Bronchial epithelial cell (primary cell): ENCODE data around the gene PPP1R13L. TPM values are rescaled to one million over a fixed set of nuclear protein-coding genes. Genes with fewer than 3 reads are reported as not detected.
A peak's percentile ranks its signal among the peaks of the same experiment; 100 is the strongest.

Experiments
- DNase-seq: peaks from one replicate; pipeline ENCODE4 v3.0.0-alpha.2; 2010; ENCODE audit warnings: low read depth
- FAIRE-seq: peaks from 2 replicates; lab custom pipeline; 2011; peaks lifted over from hg19 to GRCh38; lab: Jason Lieb, UNC
- H3K27me3 ChIP-seq: 2 replicates; pipeline ENCODE4 v1.5.1; 2011; ENCODE audit warnings: low read length; ENCODE audit not compliant: control insufficient read depth, insufficient read depth
- H3K36me3 ChIP-seq: 2 replicates; pipeline ENCODE4 v1.5.1; 2011; ENCODE audit warnings: low read length; ENCODE audit not compliant: control insufficient read depth, insufficient read depth
- H3K4me3 ChIP-seq: 2 replicates; pipeline ENCODE4 v1.5.1; 2011; ENCODE audit warnings: mild to moderate bottlenecking, low read depth, low read length, control low read depth
- CTCF ChIP-seq: IDR thresholded peaks from 2 replicates; pipeline ENCODE4 v1.5.1; 2011; ENCODE audit warnings: mild to moderate bottlenecking, moderate library complexity, low read length, control low read depth, inconsistent platforms; ENCODE audit not compliant: insufficient read depth, severe bottlenecking
- total RNA-seq: library from RNA; depleted of rRNA; stranded (reverse); fragments of >200 nt; gene quantifications from 2 replicates; pipeline ENCODE4 v1.2.1, GENCODE V29; 2014

Gene PPP1R13L
- total RNA-seq, 1 donor from 2014 or later, result 16.6 TPM

- no peak overlapping the region for H3K4me3 ChIP-seq
- H3K27me3 ChIP-seq, result no peaks in the 10 kb centered on the region
- no peak for TF ChIP-seq CTCF
- no peaks in the 10 kb centered on the region for H3K36me3 ChIP-seq
- DNase-seq (no peak), FAIRE-seq (no peak)
Observed at GRCh38 chr19:45448425-45448756, 43.5 kb upstream of the PPP1R13L start.

DNA sequence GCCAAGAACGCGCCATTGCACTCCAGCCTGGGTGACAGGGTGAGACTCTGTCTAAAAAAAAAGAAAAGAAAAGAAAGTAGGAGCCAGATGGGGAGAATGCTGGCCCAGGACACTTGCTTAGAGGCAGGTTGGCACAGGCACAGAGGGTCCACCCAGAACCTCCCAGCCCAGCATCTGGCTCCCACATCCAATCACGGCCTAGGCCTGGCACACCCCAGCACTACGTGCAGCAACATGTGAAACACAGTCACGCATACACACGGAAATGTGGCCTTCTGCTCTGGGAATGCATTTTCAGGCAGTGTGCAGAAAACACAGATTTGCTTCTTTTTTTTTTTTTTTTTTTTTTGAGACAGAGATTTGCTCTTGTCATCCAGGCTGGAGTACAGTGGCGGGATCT is 42.1 kb upstream of the PPP1R13L start:
- DNase-seq, result peak; percentile 99
- peak; percentile 50 for FAIRE-seq
- Histone ChIP-seq H3K27me3 (no peaks in the 10 kb centered on the region), H3K36me3 (no peaks in the 10 kb centered on the region), H3K4me3 (no peak overlapping the region)
- TF ChIP-seq CTCF, result no peak

DNA sequence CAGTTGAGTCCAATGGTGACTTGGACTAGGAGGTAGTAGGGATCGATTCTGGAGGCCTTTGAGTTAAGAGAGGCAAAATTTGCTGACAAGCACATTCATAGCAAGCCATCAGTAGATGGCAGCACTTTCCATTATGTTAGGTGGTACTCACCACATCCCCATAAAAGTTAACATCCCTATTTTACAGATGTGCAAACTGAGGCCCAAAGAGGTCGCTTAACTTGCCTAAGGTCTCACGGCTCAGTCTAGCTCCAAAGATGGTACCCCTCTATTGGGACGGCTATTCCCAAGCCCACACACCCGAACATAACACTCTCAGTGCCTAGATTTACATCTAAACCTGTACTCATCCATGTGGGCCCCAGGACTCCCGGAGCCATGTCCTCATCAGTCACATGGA is 41.4 kb upstream of the PPP1R13L start:
- Histone ChIP-seq H3K27me3 (no peaks in the 10 kb centered on the region), H3K36me3 (no peaks in the 10 kb centered on the region), H3K4me3 (no peak overlapping the region)
- TF ChIP-seq CTCF, result peak; percentile 44
- DNase-seq, result peak; percentile 50
- FAIRE-seq, result no peak

DNA sequence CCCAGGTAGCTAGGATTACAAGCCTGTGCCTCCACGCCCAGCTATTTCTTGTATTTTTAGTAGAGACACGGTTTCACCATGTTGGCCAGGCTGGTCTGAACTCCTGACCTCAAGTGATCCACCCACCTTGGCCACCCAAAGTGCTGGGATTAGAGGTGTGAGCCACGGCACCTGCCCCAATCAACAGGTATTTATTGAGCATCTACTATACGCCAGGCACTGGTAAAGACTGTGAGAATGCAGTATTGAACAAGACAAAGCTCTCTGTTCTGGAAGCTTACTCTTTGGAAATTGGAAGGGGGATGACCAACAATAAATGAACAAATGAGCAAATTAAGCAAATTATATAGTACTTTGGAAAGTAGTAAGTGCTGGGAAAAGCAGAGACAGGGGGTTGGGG is 40.3 kb upstream of the PPP1R13L start:
- Histone ChIP-seq H3K36me3 (no peaks in the 10 kb centered on the region), H3K4me3 (no peak overlapping the region), H3K27me3 (no peaks in the 10 kb centered on the region)
- TF ChIP-seq CTCF, result no peak
- FAIRE-seq, result no peak
- no peak for DNase-seq

- Histone ChIP-seq H3K27me3 (no peaks in the 10 kb centered on the region), H3K4me3 (no peak overlapping the region), H3K36me3 (no peaks in the 10 kb centered on the region)
- DNase-seq (no peak), FAIRE-seq (no peak)
- no peak for TF ChIP-seq CTCF
Observed at GRCh38 chr19:45444318-45445041, 39.6 kb upstream of the PPP1R13L start.
